NCI-H2081 treated with DMSO at 0.1 percent for 48 hours (cell line): ENCODE measurements around the gene G0S2.

ENCODE experiments used
- DNase-seq: peaks from one replicate; lab custom pipeline; 2025; lab: John Stamatoyannopoulos, UW

The G0S2 gene

GRCh38 chr1:209648931-209649776 is 26.1 kb upstream of the G0S2 start:
- no peak for DNase-seq

GRCh38 chr1:209650454-209650853 is 24.8 kb upstream of the G0S2 start:
- DNase-seq: no peak

GRCh38 chr1:209651138-209651587 is 24.0 kb upstream of the G0S2 start:
- DNase-seq: no peak

- no peak for DNase-seq
Measured at GRCh38 chr1:209652121-209652735, 23.0 kb upstream of the G0S2 start, which contains the start of gene LAMB3. LAMB3 (minus strand) TSS chr1:209652425; CDS start chr1:209650944, 1,481 bp downstream.

- no peak for DNase-seq
Measured at GRCh38 chr1:209652873-209653401, 22.3 kb upstream of the G0S2 start.

GRCh38 chr1:209653915-209654351 is 21.3 kb upstream of the G0S2 start:
- no peak for DNase-seq

GRCh38 chr1:209655411-209656231 is 19.6 kb upstream of the G0S2 start:
- DNase-seq: no peak

GRCh38 chr1:209657140-209657879 is 17.9 kb upstream of the G0S2 start:
- no peak for DNase-seq

GRCh38 chr1:209657918-209658317 is 17.3 kb upstream of the G0S2 start:
- no peak for DNase-seq

- DNase-seq: no peak
Measured at GRCh38 chr1:209659909-209660308, 15.3 kb upstream of the G0S2 start.

GRCh38 chr1:209661071-209661470 is 14.1 kb upstream of the G0S2 start:
- DNase-seq: no peak

- DNase-seq: no peak
Measured at GRCh38 chr1:209662879-209663327, 12.3 kb upstream of the G0S2 start.

- DNase-seq: no peak
Measured at GRCh38 chr1:209667103-209667502, 8.1 kb upstream of the G0S2 start.

GRCh38 chr1:209667708-209668107 is 7.5 kb upstream of the G0S2 start:
- no peak for DNase-seq

GRCh38 chr1:209670441-209671082 is 4.7 kb upstream of the G0S2 start:
- DNase-seq: no peak

- no peak for DNase-seq
Measured at GRCh38 chr1:209672705-209673630, 2.2 kb upstream of the G0S2 start.

- no peak for DNase-seq
Measured at GRCh38 chr1:209673631-209674417, 1.4 kb upstream of the G0S2 start.

- no peak for DNase-seq
Measured at GRCh38 chr1:209675565-209676154, 448 bp downstream of the G0S2 start.
